Vagina (tissue), 2 donors: Measurements from ENCODE around the gene TMEM140. TPM values are rescaled to one million over a fixed set of nuclear protein-coding genes. Genes with fewer than 3 reads are reported as not detected.

Source experiments
- DNase-seq, 2 donors: peaks; one replicate each; pipeline ENCODE4 v3.0.0-alpha.2; 2017; ENCODE audit errors: extremely low spot score in 2 of 2
- H3K27ac ChIP-seq: fragments of 200-600 bp; sonication (generic); one replicate; pipeline ENCODE4 v1.5.1; 2019
- H3K27me3 ChIP-seq: fragments of 200-600 bp; sonication (generic); one replicate; pipeline ENCODE4 v1.5.1; 2019
- H3K36me3 ChIP-seq, 2 donors: fragments of 200-600 bp; sonication (generic); one replicate each; pipeline ENCODE4 v1.5.1; 2017 to 2019
- H3K4me1 ChIP-seq: fragments of 200-600 bp; sonication (generic); one replicate; pipeline ENCODE4 v1.5.1; 2019
- H3K4me3 ChIP-seq, 2 donors: fragments of 200-600 bp; sonication (generic); 1 replicate in 1 of 2; 2 replicates in 1 of 2; pipeline ENCODE4 v1.5.1; 2016 to 2019
- H3K9me3 ChIP-seq: fragments of 200-600 bp; sonication (generic); one replicate; pipeline ENCODE4 v1.5.1; 2019
- CTCF ChIP-seq, 3 experiments: fragments of 450-650 bp in 2 of 3; fragments of 200-600 bp in 1 of 3; sonication (generic) in 1 of 3; IDR thresholded peaks; one replicate each; pipeline ENCODE4 v1.5.1; 2017 to 2019; ENCODE audit warnings: antibody characterized with exemption in 3 of 3, mild to moderate bottlenecking in 2 of 3, moderate library complexity in 2 of 3
- POLR2A ChIP-seq, 2 donors: fragments of 450-650 bp; IDR thresholded peaks; one replicate each; pipeline ENCODE4 v1.6.1; 2017; ENCODE audit warnings: antibody characterized with exemption in 2 of 2, mild to moderate bottlenecking in 2 of 2, moderate library complexity in 2 of 2
- POLR2AphosphoS5 ChIP-seq, 2 donors: sonication (generic); formaldehyde crosslinking; IDR thresholded peaks; one replicate each; pipeline ENCODE4 v1.9.0; 2017; ENCODE audit warnings: antibody characterized with exemption in 2 of 2, mild to moderate bottlenecking in 2 of 2, low read depth in 1 of 2; ENCODE audit not compliant: insufficient read depth in 1 of 2
- intact Hi-C: fragments of 100-400 bp; cut with DNase I; formaldehyde crosslinking; loops from one replicate; pipeline ENCODE4 v1.15.1; 2023
- total RNA-seq: library from RNA; depleted of rRNA; stranded (reverse); fragments of >200 nt; gene quantifications from one replicate; pipeline ENCODE4 v1.2.3, GENCODE V29; 2016

The TMEM140 gene
- total RNA-seq, 1 donor from 2014 or later: 20.4 TPM

- Histone ChIP-seq H3K27ac (peak overlapping the region; percentile 56), H3K27me3 (no peaks in the 10 kb centered on the region), H3K4me1 (peaks cover 34% of the 10 kb centered on the region), H3K4me3 (no peak overlapping the region), H3K36me3 (no peaks in the 10 kb centered on the region), H3K9me3 (peaks cover 4% of the 10 kb centered on the region)
- DNase-seq: no peak
- intact Hi-C loops: no loop called here
- no peak for TF ChIP-seq CTCF (IDR thresholded peaks at IDR 0.05)
- no peak for TF ChIP-seq POLR2A (IDR thresholded peaks at IDR 0.05)
- TF ChIP-seq POLR2AphosphoS5 (IDR thresholded peaks at IDR 0.05; ENCODE audit: insufficient read depth in 1 of 2, low read depth in 1 of 2): no peak
Measured at GRCh38 chr7:135158141-135158655, 10.3 kb downstream of the TMEM140 start.

- intact Hi-C loops: no loop called here
- peaks cover 34% of the 10 kb centered on the region for H3K4me1 ChIP-seq
Measured at GRCh38 chr7:135158874-135159273, 11.0 kb downstream of the TMEM140 start.

GRCh38 chr7:135159359-135160085, 11.7 kb downstream of the TMEM140 start:
- intact Hi-C loops: loop anchor here (10.0 kb wide), 1 partner anchor 475 kb away; no protein-coding TSS in a partner anchor
- H3K27ac ChIP-seq: peak overlapping the region; percentile 56
- no peaks in the 10 kb centered on the region for H3K36me3 ChIP-seq
- TF ChIP-seq POLR2AphosphoS5 (IDR thresholded peaks at IDR 0.05; ENCODE audit: insufficient read depth in 1 of 2, low read depth in 1 of 2): no peak
- no peak for TF ChIP-seq POLR2A (IDR thresholded peaks at IDR 0.05)
- no peak for TF ChIP-seq CTCF (IDR thresholded peaks at IDR 0.05)
- no peak overlapping the region for H3K4me3 ChIP-seq
- peaks cover 4% of the 10 kb centered on the region for H3K9me3 ChIP-seq
- H3K27me3 ChIP-seq: no peaks in the 10 kb centered on the region
- peaks cover 34% of the 10 kb centered on the region for H3K4me1 ChIP-seq
- no peak for DNase-seq

More at GRCh38 chr7:135158874-135159273, 11.0 kb downstream of the TMEM140 start:
- DNase-seq: no peak
- H3K27ac ChIP-seq: peak overlapping the region; percentile 56
- H3K4me3 ChIP-seq: no peak overlapping the region
- TF ChIP-seq POLR2A (IDR thresholded peaks at IDR 0.05): no peak
- TF ChIP-seq POLR2AphosphoS5 (IDR thresholded peaks at IDR 0.05; ENCODE audit: insufficient read depth in 1 of 2, low read depth in 1 of 2): no peak
- no peak for TF ChIP-seq CTCF (IDR thresholded peaks at IDR 0.05)
- H3K36me3 ChIP-seq: no peaks in the 10 kb centered on the region
- H3K27me3 ChIP-seq: no peaks in the 10 kb centered on the region
- peaks cover 4% of the 10 kb centered on the region for H3K9me3 ChIP-seq

- H3K36me3 ChIP-seq: no peaks in the 10 kb centered on the region
- no peak for DNase-seq
- no peak overlapping the region for H3K4me3 ChIP-seq
- H3K27ac ChIP-seq: peak overlapping the region; percentile 56
- H3K9me3 ChIP-seq: peaks cover 4% of the 10 kb centered on the region
- H3K4me1 ChIP-seq: peaks cover 34% of the 10 kb centered on the region
- intact Hi-C loops: loop anchor here (10.0 kb wide), 1 partner anchor 475 kb away; no protein-coding TSS in a partner anchor
- TF ChIP-seq POLR2AphosphoS5 (IDR thresholded peaks at IDR 0.05; ENCODE audit: insufficient read depth in 1 of 2, low read depth in 1 of 2): peak in 1 of 2 donors; percentile 76
- no peak for TF ChIP-seq POLR2A (IDR thresholded peaks at IDR 0.05)
- H3K27me3 ChIP-seq: no peaks in the 10 kb centered on the region
Measured at GRCh38 chr7:135160098-135160857, 12.4 kb downstream of the TMEM140 start.

- H3K9me3 ChIP-seq: no peaks in the 10 kb centered on the region
- peaks cover 34% of the 10 kb centered on the region for H3K4me1 ChIP-seq
- TF ChIP-seq POLR2AphosphoS5 (IDR thresholded peaks at IDR 0.05; ENCODE audit: insufficient read depth in 1 of 2, low read depth in 1 of 2) (no peak), CTCF (IDR thresholded peaks at IDR 0.05) (no peak), POLR2A (IDR thresholded peaks at IDR 0.05) (no peak)
- intact Hi-C loops: loop anchor here (10.0 kb wide), 1 partner anchor 476 kb away; no protein-coding TSS in a partner anchor
- peak overlapping the region; percentile 56 for H3K27ac ChIP-seq
- no peaks in the 10 kb centered on the region for H3K27me3 ChIP-seq
- no peaks in the 10 kb centered on the region for H3K36me3 ChIP-seq
- no peak for DNase-seq
- no peak overlapping the region for H3K4me3 ChIP-seq
Measured at GRCh38 chr7:135160858-135161653, 13.2 kb downstream of the TMEM140 start.
